ENCODE results near the gene SMCO2.

The SMCO2 gene

DNA sequence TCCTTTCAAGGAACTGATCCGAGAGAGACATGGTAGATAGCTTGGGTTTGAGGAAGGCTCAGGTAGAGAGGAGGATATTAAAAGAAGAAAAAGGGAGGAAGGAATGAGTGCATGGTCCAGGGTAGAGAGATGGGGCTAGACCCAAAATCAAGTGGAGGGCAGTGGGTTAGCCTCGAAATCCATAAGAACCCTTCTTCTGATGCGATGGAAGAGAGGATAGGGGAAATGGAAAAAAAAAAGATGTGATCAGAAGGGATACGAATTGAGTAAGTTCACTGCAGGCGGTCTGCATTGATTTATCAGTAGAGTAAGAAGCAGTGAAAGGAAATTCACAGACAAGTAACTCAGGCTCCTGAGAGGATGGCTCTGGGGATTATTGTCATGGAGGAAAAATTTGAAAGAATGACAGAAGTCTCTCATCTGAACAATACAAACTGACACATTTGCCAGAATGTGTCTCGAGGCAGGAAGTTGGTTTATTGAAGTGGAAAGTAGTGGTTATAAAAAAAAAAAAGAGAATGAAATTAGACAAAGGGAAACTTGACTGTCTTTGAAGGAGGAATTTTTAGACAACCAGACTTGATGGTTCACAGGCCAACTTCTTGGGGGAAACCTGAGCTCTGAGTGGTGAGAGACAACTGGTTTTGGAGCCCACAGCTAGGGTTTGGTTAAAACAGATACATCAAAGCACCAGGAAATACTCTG is 87.7 kb downstream of the SMCO2 start:
- Histone ChIP-seq H3K4me2 (ENCODE audit: low read length) (peak overlapping the region; percentile 69), H3K9me2 (replicated peaks; ENCODE audit: control insufficient read depth, low read length) (no peaks in the 10 kb centered on the region), H3F3A (ENCODE audit: control insufficient read depth, insufficient read depth) (0 out of 2 replicates have a peak, but pooled peaks cover 6% of the 10 kb centered on the region), H3K79me2 (ENCODE audit: control insufficient read depth, low read length) (no peaks in the 10 kb centered on the region), H4K20me1 (ENCODE audit: control insufficient read depth, insufficient read depth, low read depth, low read length) (no peaks in the 10 kb centered on the region), H3K9me3 (ENCODE audit: control insufficient read depth, insufficient read depth, low read length) (no peaks in the 10 kb centered on the region), H3K4me1 (ENCODE audit: control insufficient read depth, low read length) (peaks cover 42% of the 10 kb centered on the region), H3K36me3 (ENCODE audit: control insufficient read depth, low read length) (no peaks in the 10 kb centered on the region), H3K4me3 (ENCODE audit: low read length) (peak overlapping the region; percentile 53), H3K27me3 (ENCODE audit: control insufficient read depth, low read length) (no peaks in the 10 kb centered on the region), H3K27ac (ENCODE audit: low read depth, low read length) (peak overlapping the region; percentile 31)
- TF ChIP-seq, protein P1, sequence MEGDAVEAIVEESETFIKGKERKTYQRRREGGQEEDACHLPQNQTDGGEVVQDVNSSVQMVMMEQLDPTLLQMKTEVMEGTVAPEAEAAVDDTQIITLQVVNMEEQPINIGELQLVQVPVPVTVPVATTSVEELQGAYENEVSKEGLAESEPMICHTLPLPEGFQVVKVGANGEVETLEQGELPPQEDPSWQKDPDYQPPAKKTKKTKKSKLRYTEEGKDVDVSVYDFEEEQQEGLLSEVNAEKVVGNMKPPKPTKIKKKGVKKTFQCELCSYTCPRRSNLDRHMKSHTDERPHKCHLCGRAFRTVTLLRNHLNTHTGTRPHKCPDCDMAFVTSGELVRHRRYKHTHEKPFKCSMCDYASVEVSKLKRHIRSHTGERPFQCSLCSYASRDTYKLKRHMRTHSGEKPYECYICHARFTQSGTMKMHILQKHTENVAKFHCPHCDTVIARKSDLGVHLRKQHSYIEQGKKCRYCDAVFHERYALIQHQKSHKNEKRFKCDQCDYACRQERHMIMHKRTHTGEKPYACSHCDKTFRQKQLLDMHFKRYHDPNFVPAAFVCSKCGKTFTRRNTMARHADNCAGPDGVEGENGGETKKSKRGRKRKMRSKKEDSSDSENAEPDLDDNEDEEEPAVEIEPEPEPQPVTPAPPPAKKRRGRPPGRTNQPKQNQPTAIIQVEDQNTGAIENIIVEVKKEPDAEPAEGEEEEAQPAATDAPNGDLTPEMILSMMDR (IDR thresholded peaks at IDR 0.05; ENCODE audit: low read depth, low read length, poor library complexity, severe bottlenecking): no peak
- TF ChIP-seq EZH2phosphoT487 (IDR thresholded peaks at IDR 0.05; ENCODE audit: borderline replicate concordance, low read length): no peak

DNA sequence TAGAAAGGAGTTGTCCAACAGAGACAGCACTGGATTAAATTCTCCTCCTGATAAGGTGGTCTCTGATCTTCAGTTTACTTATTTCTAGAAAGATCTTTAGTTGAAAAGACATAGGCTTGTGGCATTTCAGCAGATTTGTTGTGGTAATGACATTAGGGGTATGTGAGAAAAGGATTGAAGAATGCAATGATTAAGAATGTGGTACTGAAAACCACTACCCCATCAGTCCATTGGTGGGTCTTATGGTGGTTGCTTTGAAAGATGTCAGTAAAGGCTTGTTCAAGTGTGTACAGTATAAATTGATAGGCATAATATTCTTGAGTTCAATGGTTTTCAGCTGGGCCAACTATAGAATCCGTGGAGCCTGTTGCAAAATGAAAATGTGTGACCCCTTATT is 88.2 kb downstream of the SMCO2 start:
- H3K9me3 ChIP-seq (ENCODE audit: control insufficient read depth, insufficient read depth, low read length): no peaks in the 10 kb centered on the region
- TF ChIP-seq EZH2phosphoT487 (IDR thresholded peaks at IDR 0.05; ENCODE audit: borderline replicate concordance, low read length): no peak
- TF ChIP-seq, protein P1 (IDR thresholded peaks at IDR 0.05; ENCODE audit: low read depth, low read length, poor library complexity, severe bottlenecking): no peak
- 0 out of 2 replicates have a peak, but pooled peaks cover 6% of the 10 kb centered on the region for H3F3A ChIP-seq (ENCODE audit: control insufficient read depth, insufficient read depth)
- no peaks in the 10 kb centered on the region for H4K20me1 ChIP-seq (ENCODE audit: control insufficient read depth, insufficient read depth, low read depth, low read length)
- peak overlapping the region; percentile 69 for H3K4me2 ChIP-seq (ENCODE audit: low read length)
- H3K4me1 ChIP-seq (ENCODE audit: control insufficient read depth, low read length): peaks cover 42% of the 10 kb centered on the region
- no peaks in the 10 kb centered on the region for H3K79me2 ChIP-seq (ENCODE audit: control insufficient read depth, low read length)
- H3K27ac ChIP-seq (ENCODE audit: low read depth, low read length): peak overlapping the region; percentile 31
- H3K4me3 ChIP-seq (ENCODE audit: low read length): peak overlapping the region; percentile 53
- H3K36me3 ChIP-seq (ENCODE audit: control insufficient read depth, low read length): no peaks in the 10 kb centered on the region
- no peaks in the 10 kb centered on the region for H3K9me2 ChIP-seq (replicated peaks; ENCODE audit: control insufficient read depth, low read length)
- no peaks in the 10 kb centered on the region for H3K27me3 ChIP-seq (ENCODE audit: control insufficient read depth, low read length)

- Histone ChIP-seq H3K9me3 (ENCODE audit: control insufficient read depth, insufficient read depth, low read length) (no peaks in the 10 kb centered on the region), H3K79me2 (ENCODE audit: control insufficient read depth, low read length) (no peaks in the 10 kb centered on the region), H3K27ac (ENCODE audit: low read depth, low read length) (no peak overlapping the region), H3K9me2 (replicated peaks; ENCODE audit: control insufficient read depth, low read length) (no peaks in the 10 kb centered on the region), H3K4me2 (ENCODE audit: low read length) (peak overlapping the region; percentile 69), H3K4me1 (ENCODE audit: control insufficient read depth, low read length) (peaks cover 39% of the 10 kb centered on the region), H3K4me3 (ENCODE audit: low read length) (no peak overlapping the region), H3K36me3 (ENCODE audit: control insufficient read depth, low read length) (no peaks in the 10 kb centered on the region), H3K27me3 (ENCODE audit: control insufficient read depth, low read length) (no peaks in the 10 kb centered on the region), H3F3A (ENCODE audit: control insufficient read depth, insufficient read depth) (0 out of 2 replicates have a peak, but pooled peaks cover 6% of the 10 kb centered on the region), H4K20me1 (ENCODE audit: control insufficient read depth, insufficient read depth, low read depth, low read length) (no peaks in the 10 kb centered on the region)
- no peak for TF ChIP-seq EZH2phosphoT487 (IDR thresholded peaks at IDR 0.05; ENCODE audit: borderline replicate concordance, low read length)
- TF ChIP-seq, protein P1 (IDR thresholded peaks at IDR 0.05; ENCODE audit: low read depth, low read length, poor library complexity, severe bottlenecking): no peak
Measured at GRCh38 chr12:27535318-27535717, 88.8 kb downstream of the SMCO2 start.
